ENCODE results near the gene LRRC46.

LRRC46 gene

GRCh38 chr17:47815106-47815918 lies 16.2 kb upstream of the LRRC46 start:
- DNase-seq (ENCODE audit: low spot score), result no peak
- no peak for TF ChIP-seq CTCF (IDR thresholded peaks at IDR 0.05; ENCODE audit: extremely low read depth, missing control alignments)

DNA sequence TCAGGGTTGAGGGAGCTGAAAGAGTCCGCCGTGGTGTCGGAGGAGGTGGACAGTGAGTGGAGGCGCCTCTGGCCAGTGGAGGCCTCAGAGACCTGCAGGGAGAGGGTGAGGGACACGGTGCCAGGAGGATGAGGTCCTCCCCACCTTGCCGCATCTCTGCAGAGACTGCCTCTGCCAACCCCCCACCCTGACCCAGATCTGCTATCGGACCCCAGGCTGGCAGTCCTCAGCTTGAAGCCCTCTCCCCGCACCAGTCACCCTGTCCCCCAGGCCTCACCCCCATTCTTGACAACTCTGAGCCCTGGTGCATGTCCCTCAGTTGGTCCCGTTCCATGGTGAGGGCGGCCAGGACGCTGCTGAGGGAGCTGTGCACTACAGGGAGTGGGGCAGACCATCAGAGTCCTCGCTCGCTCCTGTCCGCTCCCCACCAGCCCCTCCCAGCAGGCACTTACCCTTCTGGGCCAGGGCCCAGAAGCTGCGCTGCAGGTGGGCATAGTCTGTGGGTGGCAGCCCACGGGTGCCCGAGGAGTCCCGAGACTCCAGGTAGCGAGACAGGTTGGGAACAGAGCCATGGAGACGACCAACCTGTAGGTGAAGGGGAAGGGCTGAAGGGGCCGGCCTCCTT lies 15.2 kb upstream of the LRRC46 start:
- DNase-seq (ENCODE audit: low spot score), result no peak
- no peak for TF ChIP-seq CTCF (IDR thresholded peaks at IDR 0.05; ENCODE audit: extremely low read depth, missing control alignments)

GRCh38 chr17:47816947-47817346 lies 14.5 kb upstream of the LRRC46 start:
- TF ChIP-seq CTCF (IDR thresholded peaks at IDR 0.05; ENCODE audit: extremely low read depth, missing control alignments), result no peak
- no peak for DNase-seq (ENCODE audit: low spot score)

- no peak for DNase-seq (ENCODE audit: low spot score)
- no peak for TF ChIP-seq CTCF (IDR thresholded peaks at IDR 0.05; ENCODE audit: extremely low read depth, missing control alignments)
Measured at GRCh38 chr17:47818002-47818695, 13.3 kb upstream of the LRRC46 start.

DNA sequence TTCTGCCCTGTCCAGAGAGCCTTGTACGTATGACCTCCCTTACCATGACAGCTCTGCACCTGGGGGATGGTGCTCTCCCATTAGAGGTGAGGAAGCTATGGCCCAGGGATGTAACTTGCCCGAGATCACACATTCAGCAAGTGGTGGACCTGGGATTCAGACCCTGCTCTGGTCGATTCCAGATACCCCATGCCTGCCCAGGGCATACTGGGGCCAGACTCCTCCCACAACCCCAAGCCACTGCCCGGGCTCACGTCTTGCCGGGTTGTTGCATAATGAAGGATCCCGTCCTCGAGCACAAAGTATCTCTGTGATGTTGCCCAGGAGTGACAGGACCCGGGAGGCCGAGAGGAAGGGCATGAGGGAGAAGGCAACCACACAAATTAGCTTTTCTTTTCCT lies 12.0 kb upstream of the LRRC46 start:
- DNase-seq (ENCODE audit: low spot score), result no peak
- TF ChIP-seq CTCF (IDR thresholded peaks at IDR 0.05; ENCODE audit: extremely low read depth, missing control alignments), result no peak

- no peak for TF ChIP-seq CTCF (IDR thresholded peaks at IDR 0.05; ENCODE audit: extremely low read depth, missing control alignments)
- no peak for DNase-seq (ENCODE audit: low spot score)
Measured at GRCh38 chr17:47820033-47820789, 11.3 kb upstream of the LRRC46 start.

Data from GM20000 (cell line).